HG03095 (cell line): ENCODE measurements around the gene FBN1.
A peak's percentile ranks its signal among the peaks of the same experiment; 100 is the strongest.

Experiments used
- ATAC-seq: cut with Tn5 transposase; IDR thresholded peaks from one replicate; pipeline ENCODE4 v1.9.1; 2021; ENCODE audit warnings: moderate library complexity; ENCODE audit not compliant: unreplicated experiment

Gene FBN1

GRCh38 chr15:48624700-48625099 lies 20.8 kb downstream of the FBN1 start:
- ATAC-seq, result no peak

- ATAC-seq, result no peak
These were observed 22.1 kb downstream of the FBN1 start for GRCh38 chr15:48623456-48623855.

- ATAC-seq, result no peak
These were observed 23.3 kb downstream of the FBN1 start for GRCh38 chr15:48622237-48622636.

- ATAC-seq, result no peak
These were observed 26.1 kb downstream of the FBN1 start for GRCh38 chr15:48619446-48619845.

GRCh38 chr15:48617619-48618018 lies 27.9 kb downstream of the FBN1 start:
- no peak for ATAC-seq

- no peak for ATAC-seq
These were observed 29.3 kb downstream of the FBN1 start for GRCh38 chr15:48616216-48616615.

- ATAC-seq, result no peak
These were observed 31.5 kb downstream of the FBN1 start for GRCh38 chr15:48614051-48614450.

GRCh38 chr15:48609486-48609885 lies 36.0 kb downstream of the FBN1 start:
- no peak for ATAC-seq

GRCh38 chr15:48607846-48608245 lies 37.7 kb downstream of the FBN1 start:
- ATAC-seq, result no peak

- ATAC-seq, result no peak
These were observed 40.9 kb downstream of the FBN1 start for GRCh38 chr15:48604567-48604966.

- no peak for ATAC-seq
These were observed 41.6 kb downstream of the FBN1 start for GRCh38 chr15:48603922-48604321.

GRCh38 chr15:48603123-48603500 lies 42.4 kb downstream of the FBN1 start:
- no peak for ATAC-seq

GRCh38 chr15:48602358-48603122 lies 43.0 kb downstream of the FBN1 start:
- no peak for ATAC-seq

- ATAC-seq, result no peak
These were observed 44.4 kb downstream of the FBN1 start for GRCh38 chr15:48601095-48601494.

GRCh38 chr15:48596841-48597240 lies 48.7 kb downstream of the FBN1 start:
- peak; percentile 14 for ATAC-seq

- peak; percentile 56 for ATAC-seq
These were observed 49.1 kb downstream of the FBN1 start for GRCh38 chr15:48596415-48596814.

GRCh38 chr15:48595981-48596380 lies 49.5 kb downstream of the FBN1 start:
- peak; percentile 78 for ATAC-seq

GRCh38 chr15:48592933-48593332 lies 52.6 kb downstream of the FBN1 start:
- no peak for ATAC-seq

GRCh38 chr15:48592221-48592731 lies 53.2 kb downstream of the FBN1 start:
- ATAC-seq, result no peak

GRCh38 chr15:48590723-48591122 lies 54.8 kb downstream of the FBN1 start:
- no peak for ATAC-seq

- no peak for ATAC-seq
These were observed 60.5 kb downstream of the FBN1 start for GRCh38 chr15:48584812-48585563.
